ENCODE results near the gene TSHZ1.

TSHZ1 gene

DNA sequence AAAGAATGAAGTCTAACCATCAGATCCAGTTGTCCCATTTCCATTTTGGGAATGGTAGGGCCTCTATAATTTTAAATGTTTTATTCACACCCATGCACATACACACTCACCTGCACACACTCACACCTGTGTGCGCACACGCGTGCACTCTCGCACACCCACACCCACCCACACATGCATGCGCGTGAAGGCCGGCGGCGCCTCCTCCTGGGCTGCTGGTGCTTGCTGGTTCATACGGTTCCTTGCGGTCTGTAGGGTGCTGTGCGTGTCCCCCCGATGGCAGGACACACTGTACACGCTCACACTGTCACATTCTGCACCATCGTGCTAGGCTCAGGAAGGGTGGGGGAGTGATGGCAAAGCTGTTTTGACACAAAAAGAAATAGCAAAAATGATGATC, 63.2 kb downstream of the TSHZ1 start:
- DNase-seq (ENCODE audit: low spot score): no peak

DNA sequence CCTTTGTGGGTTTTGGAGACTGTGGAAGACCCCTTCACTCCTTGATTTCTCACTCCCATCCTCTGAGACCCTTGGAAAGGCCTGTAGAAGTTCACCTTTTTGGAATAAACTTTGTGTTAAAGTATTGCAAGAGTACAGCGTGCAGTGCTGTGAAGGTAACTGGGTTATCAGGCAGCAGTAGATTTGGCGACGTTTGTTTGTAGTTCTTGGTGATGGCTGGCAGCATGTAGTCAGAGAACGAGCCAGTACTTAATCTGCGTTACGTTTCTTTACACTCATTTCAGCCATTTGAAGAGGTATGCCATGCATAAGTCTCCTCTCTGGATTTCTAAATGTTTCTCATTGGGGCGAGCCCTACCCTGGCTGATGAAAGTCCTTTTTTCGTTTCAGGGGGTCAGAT, 64.6 kb downstream of the TSHZ1 start:
- no peak for DNase-seq (ENCODE audit: low spot score)

DNA sequence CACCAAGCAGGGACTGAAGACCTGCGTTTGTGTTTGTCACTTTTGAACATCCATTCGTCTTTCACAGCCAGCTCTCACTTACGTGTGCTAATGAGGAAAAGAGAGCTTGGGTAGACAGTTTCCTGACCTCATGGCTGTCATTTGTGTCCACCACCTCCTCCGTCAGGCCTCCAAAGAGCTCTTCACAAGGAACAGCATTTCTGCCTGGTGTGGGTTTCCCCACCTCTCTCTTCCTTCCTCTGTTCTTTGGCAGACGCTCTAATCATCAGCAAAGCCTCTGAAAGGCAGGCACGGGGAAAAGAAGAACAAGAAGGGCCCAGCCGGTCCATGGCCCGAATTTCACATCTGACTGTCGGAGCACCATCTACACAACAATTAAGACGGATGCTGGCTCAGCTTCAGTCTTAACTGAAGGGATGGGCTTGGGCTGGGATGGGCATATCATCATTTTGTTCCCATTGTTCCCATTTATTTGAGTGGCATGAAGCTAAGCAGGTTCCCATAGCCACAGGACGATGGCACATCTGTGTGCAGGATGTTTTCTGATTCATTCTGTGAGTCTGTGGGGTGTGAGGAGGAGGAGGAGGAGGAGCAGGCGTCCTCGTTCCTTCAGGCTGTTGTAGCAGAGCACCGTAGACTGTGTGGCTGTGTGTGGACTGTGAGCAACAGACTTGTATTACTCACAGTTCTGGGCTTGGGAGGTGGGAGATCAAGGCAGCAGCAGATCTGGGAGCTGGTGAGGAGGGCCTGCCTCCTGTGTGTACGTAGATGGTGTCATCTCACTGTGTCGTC, 66.4 kb downstream of the TSHZ1 start:
- DNase-seq (ENCODE audit: low spot score): no peak

DNA sequence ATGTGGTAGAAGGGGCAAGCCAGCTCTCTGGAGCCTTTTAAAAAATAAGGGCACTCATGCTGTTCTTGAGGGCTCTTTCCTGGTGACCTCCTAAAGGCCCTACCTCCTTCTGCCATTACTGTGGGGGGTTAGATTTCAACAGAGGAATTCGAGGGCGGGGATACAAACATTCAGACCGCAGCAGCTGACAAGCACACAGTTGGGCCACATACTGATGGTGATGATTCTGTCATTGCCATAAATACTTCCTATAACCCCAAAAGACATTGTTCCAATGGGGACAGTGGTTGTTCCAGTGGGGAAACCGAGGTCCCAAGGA, 67.0 kb downstream of the TSHZ1 start:
- DNase-seq (ENCODE audit: low spot score): no peak

DNA sequence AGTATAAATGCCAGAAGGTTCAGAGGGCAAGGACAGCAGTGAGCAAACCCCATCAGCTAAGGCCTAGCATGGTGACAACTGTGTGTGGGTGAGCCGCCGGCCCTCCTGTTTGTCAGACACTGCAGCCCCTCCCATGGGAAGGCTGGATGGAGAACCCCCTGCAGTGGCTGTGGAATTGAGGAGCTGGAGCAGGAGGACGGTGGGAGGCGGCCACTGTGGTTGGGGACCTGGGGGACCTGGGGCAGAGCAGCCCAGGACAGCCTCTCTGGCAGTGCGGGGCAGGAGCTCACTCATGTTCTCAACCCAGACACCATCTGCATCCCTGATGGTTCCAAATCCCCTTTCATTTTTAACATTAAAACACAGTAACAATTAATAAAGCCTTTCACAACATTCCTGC, 68.8 kb downstream of the TSHZ1 start:
- DNase-seq (ENCODE audit: low spot score): no peak

DNA sequence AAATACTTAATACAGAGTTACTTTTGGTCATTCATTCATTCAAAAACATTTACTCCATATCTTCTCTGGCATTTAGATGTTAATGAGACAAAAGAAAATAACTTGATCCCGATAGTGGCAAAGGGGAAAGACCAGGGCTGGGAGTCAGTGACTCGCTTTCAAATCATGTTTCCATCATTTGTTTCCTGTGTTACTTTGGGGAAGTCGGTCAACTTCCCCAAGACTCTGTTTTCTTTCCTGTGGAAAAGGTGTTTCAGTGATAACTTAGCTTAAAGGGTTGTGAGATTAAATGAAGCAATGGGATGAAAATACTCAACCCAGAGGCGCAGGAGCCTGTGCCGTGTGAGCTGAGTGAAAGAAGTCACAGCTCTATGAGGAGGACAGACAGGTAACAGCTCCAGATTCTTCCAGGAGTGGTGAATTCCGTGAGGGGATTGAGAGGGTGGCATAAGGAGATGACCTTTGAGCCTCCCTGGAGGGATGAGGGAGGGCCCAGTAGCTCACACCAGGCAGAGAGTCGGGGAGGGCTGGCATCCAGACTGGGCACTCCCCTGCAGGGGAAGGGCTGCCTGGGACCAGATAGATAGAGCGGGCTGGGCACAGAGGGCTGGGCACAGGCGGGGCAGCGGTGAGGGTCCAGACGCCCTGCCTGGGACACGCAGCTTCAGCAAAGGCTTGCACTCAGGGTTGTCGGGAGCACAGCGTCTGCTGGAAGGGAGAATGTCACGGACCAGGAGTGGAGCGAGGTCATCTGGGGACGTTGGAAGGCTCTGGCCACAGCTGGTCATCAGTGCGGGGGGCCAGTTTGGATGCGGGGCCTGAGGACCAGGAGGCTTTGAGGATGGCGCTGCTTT, 70.1 kb downstream of the TSHZ1 start:
- no peak for DNase-seq (ENCODE audit: low spot score)

DNA sequence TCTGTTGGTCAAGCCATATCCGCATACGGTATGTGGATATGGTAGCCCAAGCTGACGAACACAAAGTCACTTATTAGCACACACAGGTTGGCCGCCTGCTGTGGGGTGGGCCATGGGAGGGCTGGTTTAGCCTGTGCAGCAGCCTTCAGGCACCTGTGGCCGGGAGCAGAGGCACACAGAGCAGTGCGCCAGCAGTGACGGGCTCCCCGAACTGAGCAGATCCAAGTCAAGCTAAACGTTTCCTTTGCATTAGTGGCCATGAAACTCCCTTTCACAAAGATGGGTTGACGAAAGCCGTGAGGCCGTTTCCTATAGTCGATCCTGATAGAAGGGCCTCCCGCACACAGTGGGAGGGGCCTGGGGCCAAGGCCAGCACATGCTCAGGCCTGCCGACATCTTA, 72.1 kb downstream of the TSHZ1 start:
- no peak for DNase-seq (ENCODE audit: low spot score)

DNA sequence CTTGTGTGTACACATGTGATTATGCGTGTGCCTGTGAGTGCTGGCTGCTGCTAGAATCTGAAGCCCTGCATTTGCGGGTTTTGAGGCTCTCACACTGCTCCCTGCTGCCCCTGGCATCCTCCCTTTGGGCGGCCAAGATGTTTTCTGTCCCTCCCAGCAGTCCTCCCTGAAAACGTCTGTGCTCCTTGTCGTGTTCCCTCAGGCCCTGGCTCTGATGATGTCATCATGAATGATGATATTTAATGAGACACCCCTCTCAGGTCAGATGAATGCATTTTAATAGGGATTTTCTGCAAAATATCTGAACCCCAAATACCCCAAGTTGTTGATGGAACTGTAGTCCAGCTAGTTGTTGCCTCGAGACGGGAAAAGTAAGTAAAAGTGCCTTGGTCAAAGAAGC, 73.1 kb downstream of the TSHZ1 start:
- DNase-seq (ENCODE audit: low spot score): no peak

DNA sequence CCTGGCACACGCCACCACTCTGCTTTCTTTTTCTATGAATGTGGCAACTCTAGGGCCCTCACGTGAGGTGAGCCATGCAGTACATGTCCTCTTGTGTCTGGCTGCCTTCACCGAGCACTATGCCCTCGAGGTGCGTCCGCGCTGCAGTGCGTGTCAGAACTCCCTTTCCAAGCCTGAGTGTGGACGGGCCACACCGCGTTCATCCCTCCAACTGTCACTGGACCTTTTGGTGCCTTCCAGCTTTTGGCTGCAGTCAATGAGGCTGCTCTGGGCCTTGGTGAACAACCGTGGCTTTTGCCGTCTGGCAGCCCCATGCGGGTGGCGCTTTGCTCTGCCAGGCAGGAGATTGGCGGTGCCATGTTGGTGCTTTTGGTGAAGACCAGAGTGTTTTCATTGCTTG, 74.0 kb downstream of the TSHZ1 start:
- no peak for DNase-seq (ENCODE audit: low spot score)

DNA sequence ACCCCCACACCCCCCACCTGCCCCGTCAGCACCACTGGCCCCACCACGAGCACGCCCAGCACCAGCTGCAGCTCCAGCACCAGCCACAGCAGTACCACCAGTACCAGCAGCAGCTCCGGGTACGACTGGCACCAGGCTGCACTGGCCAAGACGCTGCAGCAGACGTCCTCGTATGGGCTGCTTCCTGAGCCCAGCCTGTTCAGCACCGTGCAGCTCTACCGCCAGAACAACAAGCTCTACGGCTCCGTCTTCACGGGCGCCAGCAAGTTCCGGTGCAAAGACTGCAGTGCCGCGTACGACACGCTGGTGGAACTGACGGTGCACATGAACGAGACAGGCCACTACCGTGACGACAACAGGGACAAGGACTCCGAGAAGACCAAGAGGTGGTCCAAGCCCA, 75.3 kb downstream of the TSHZ1 start:
- no peak for DNase-seq (ENCODE audit: low spot score)

DNA sequence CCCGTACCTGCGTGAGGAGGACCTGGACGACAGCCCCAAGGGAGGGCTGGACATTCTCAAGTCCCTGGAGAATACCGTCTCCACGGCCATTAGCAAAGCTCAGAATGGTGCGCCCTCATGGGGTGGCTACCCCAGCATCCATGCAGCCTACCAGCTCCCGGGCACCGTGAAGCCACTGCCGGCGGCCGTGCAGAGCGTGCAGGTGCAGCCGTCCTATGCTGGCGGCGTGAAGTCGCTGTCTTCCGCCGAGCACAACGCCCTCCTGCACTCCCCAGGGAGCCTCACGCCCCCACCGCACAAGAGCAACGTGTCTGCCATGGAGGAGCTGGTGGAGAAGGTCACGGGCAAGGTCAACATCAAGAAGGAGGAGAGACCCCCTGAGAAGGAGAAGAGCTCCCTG, 76.4 kb downstream of the TSHZ1 start:
- DNase-seq (ENCODE audit: low spot score): no peak

DNA sequence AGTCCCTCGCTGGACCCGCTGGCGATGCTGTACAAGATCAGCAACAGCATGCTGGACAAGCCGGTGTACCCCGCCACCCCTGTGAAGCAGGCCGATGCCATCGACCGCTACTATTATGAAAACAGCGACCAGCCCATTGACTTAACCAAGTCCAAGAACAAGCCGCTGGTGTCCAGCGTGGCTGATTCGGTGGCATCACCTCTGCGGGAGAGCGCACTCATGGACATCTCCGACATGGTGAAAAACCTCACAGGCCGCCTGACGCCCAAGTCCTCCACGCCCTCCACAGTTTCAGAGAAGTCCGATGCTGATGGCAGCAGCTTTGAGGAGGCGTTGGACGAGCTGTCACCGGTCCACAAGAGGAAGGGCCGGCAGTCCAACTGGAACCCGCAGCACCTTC, 77.1 kb downstream of the TSHZ1 start:
- DNase-seq (ENCODE audit: low spot score): no peak

DNA sequence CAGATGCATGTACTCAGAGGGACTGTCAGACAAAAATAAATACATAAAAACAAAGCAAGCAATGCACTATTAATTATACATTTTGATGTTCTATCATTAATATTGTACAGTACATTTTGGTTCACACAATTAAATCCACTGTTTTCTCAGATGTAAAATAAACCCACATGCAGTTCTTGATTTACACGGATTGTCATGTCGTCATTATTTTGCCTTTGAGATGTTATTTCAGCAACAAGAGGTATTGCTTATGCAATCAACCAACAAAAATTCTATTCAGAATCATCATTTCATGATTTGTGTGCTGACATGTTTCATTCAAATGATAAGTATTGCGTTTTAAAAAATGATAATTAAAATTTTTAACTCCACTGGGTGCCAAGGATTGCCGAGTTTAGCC, 79.2 kb downstream of the TSHZ1 start:
- no peak for DNase-seq (ENCODE audit: low spot score)

DNA sequence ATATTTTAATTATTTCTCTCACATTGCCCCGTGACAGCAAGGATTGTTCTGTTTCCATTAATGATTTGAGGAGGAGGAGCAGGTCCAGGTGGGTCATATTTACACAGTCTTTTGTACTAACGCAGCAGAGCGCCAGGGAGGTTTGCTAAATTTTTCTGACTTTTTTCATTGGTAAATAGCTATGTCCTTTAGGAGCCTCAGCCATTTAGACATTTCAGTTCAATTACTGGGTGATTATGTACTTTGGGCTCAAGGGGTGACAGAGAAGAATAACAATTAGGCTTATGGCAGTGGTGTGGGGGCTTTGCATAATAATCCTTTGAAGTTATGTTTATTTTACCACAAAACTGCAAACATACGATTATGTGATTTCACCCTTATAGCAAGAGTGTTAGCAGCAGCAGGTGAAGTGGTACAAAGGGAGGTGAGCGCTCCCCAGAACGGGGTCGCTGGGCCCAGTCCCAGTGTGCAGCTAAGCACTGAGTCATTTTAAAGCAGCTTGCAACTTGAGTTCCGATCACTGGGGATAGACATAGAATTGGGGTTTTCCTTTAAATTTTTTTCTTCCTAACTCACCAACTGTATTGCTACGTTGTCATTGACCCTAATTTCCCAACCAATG, 80.3 kb downstream of the TSHZ1 start:
- DNase-seq (ENCODE audit: low spot score): no peak

DNA sequence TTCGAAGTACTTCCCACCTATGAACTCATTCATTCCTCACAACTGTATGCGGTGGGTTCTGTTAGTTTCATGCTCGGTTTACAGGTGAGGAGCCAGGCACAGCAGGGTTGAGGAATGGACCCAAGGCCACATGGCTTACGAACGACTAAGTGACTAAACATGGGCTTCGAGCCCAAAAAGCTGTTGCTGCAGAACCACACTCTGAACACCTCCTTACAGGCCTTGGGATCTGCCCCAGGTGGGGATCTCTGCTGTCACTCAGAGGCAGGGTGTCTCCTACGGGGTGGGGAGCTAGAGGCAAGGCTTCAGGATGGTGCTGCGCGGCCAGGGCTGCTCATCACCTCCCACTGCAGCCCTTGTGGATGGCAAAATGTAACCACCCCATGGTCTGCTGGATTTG, 80.9 kb downstream of the TSHZ1 start:
- no peak for DNase-seq (ENCODE audit: low spot score)

DNA sequence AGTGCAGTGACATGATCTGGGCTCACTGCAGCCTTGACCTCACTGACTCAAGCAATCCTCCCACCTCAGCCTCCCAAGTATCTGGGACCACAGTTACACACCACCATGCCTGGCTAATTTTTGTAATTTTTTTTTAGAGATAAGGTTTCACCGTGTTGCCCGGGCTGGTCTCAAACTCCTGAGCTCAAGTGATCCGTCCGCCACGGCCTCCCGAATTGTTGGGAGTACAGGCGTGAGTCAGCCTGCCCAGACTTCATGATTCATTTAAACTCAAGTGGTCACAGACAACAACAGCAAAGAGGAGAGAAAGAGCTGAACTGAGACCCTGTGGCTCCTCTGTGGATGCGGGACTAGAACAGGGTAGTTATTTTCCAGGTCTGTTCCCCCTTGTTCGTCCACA, 83.0 kb downstream of the TSHZ1 start:
- DNase-seq (ENCODE audit: low spot score): no peak

DNA sequence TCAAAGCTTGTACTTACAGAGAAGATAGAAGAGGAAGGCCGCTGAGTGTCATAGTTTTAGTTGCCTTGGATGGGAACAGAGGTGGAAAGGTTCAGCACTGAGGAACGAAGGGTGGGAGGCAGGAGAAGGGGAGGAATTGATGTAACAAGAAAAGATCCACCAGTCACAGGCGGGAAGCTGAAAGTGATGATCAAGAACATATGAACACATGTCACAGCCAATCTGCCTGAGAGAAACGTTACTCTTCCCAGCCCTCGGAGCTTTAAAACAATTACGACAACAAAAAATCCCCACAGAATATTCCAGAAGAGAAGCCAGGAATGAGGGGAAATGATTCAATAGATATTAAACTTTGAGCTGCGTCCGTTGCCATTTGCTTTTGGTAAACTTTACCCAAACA, 87.1 kb downstream of the TSHZ1 start:
- no peak for DNase-seq (ENCODE audit: low spot score)

DNA sequence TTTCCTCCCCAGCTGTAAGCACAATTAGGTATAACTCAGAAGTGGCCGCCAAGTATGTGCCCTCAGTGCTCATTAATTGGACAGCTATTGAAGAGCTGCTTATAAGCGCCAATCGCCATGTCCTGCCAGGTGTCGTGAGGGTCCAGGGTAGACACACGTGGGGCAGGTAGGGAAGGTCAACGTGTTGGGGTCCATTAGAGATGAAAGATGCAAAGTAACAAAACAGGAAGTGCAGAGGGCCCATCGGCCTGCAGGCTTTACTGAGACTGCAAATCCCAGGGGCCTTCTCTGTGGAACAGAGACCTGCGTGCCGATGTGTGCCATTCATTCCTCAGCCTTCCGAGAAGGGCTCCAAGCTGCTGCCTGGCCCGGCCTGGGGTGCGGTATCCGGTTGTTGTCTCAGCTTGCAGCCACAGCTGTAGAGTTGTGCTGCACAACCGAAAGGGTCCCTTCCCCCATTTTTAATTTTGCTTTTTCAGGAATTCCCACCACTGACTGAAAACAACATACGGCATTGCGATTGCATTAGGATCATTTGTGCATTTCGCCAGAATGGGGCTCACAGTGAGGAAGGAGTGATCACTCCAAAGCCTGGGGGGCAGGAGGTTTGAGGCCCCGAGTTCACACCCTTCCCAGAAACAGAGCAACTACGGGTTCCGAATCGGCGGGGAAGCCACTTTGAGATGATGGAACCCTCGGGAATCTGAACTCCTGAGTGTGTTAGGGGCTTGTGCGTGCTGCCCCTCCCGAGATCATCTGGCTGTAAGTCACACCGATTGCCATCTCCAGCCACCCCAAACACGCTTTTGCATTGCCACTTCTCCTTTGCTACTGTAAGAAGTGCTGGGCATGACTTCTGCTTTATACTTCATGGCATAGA, 94.3 kb downstream of the TSHZ1 start:
- no peak for DNase-seq (ENCODE audit: low spot score)

DNA sequence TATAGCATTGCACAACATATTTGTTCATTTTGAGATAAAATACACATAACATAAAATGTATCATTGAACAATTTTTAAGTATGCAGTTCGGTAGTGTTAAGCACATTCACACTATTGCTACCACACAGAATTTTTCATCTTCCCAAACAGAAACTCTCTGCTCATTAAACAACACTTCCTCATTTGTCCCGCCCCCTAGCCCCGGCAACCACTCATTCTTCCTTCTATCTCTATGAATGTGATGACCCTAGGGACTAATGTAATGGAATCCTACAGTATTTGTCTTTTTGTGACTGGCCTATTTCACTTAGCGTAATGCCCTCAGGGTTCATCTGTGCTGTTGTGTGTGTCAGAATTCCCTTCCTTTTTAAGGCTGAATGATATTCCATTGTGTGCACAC, 95.4 kb downstream of the TSHZ1 start:
- no peak for DNase-seq (ENCODE audit: low spot score)

DNA sequence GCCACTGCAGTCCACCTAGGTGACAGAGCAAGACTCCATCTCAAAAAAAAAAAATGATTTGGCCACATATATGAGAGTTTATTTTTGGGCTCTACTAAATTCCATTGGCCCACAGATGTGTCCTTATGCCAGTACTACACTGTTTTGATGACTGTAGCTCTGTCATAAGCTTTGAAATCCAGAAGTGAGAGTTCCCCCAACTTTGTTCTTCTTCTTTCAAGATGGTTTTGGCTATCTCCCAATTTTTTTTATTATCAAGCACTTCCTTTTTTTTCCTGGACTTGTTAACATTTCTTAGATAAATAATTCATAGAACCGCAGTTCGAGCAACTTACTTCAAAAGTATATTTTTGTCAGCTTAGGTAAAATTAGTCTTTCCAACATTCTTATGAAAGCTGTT, 96.9 kb downstream of the TSHZ1 start:
- DNase-seq (ENCODE audit: low spot score): no peak

DNA sequence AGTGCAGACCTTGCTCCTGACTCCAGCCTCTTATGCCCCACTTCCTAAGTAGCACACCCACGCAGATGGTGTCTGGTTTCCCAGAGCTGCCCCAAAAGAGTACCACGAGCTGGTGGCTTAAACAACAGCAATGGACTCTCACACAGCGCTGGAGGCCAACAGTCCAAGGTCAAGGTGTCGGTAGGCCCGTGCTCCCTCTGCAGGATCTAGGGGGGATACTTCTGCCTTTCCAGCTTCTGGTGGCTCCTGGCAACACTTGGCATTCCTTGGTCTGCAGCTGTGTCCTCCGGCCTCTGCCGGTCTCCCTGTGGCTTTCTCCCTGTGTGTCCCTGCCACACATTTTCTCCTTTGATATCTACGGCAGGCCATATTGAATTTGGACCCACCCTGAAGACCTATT, 99.0 kb downstream of the TSHZ1 start:
- no peak for DNase-seq (ENCODE audit: low spot score)

DNA sequence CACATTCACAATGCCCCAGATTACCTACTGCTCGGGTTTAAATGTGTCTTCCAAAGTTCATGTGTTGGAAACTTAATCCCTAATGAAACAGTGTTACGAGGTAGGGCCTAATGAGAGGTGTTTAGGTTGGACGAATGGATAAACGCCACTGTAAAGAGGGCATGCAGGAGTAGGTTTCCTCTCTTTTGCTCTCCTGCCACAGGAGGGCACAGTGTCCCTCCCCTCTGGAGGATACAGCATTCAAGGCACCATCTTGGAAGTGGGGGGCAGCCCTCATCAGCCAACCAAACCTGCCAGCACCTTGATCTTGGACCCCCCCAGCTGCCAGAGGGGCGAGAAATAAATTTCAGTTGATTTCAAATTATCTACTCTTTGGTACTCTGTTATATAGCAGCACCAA, 103.5 kb downstream of the TSHZ1 start:
- no peak for DNase-seq (ENCODE audit: low spot score)
